EH (cell line): ENCODE data around the gene MRPS27.
A peak's percentile ranks its signal among the peaks of the same experiment; 100 is the strongest.
"Not testable (repeated sequence)": the region's sequence is repeated elsewhere in the genome, so short reads cannot be mapped to it uniquely, and the experiment has no call there.

Experiments
- DNase-seq: peaks from one replicate; pipeline ENCODE4 v3.0.0-alpha.2; 2015; ENCODE audit warnings: low read depth

The MRPS27 gene

DNA sequence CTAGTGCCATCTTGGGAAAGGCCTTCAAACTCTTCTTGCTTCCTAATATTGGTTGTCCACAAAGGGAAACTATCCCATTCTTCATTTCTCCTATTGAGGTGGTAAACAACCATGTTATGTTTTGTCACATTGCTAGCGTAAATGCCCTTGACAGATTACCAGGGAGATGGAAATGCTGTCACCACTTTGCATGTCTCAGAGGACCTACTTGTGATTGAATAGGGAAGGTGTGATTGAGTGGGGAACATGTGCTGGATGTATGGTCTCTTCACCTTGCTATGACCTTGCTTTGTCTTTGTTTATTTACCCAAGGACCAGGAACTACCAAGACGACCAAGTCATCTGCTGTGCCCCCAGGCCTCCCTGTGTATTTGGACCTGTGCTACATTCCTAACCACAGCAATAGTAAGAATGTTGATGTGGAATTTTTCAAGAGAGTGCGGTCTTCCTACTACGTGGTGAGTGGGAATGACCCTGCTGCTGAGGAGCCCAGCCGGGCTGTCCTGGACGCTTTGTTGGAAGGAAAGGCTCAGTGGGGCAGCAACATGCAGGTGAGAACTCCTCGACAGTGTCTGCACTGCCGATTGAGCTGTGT is 116.7 kb downstream of the MRPS27 start:
- DNase-seq, result peak; percentile 68

GRCh38 chr5:72202331-72202825 is 117.7 kb downstream of the MRPS27 start:
- no peak for DNase-seq

DNA sequence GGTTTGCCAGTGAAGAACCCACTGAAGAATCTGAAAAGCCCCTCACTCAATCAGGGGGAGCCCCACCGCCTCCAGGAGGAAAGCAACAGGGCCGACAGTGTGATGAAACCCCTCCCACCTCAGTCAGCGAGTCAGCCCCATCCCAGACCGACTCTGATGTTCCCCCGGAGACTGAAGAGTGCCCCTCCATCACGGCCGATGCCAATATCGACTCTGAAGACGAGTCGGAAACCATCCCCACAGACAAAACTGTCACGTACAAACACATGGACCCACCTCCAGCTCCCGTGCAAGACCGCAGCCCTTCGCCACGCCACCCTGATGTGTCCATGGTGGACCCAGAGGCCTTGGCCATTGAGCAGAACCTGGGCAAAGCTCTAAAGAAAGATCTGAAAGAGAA is 120.4 kb downstream of the MRPS27 start:
- no peak for DNase-seq

GRCh38 chr5:72197393-72197792 is 122.6 kb downstream of the MRPS27 start:
- DNase-seq, result no peak

- no peak for DNase-seq
These were observed 124.5 kb downstream of the MRPS27 start for GRCh38 chr5:72195581-72195980.

DNA sequence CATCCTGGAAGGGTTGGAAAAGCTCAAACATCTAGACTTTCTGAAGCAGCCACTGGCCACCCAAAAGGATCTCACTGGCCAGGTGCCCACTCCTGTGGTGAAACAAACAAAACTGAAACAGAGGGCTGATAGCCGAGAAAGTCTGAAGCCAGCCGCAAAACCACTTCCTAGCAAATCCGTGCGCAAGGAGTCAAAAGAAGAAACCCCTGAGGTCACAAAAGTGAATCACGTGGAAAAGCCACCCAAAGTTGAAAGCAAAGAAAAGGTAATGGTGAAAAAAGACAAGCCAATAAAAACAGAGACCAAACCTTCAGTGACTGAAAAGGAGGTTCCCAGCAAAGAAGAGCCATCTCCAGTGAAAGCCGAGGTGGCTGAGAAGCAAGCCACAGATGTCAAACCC is 125.2 kb downstream of the MRPS27 start:
- no peak for DNase-seq

GRCh38 chr5:72191404-72191803 is 128.6 kb downstream of the MRPS27 start:
- peak; percentile 53 for DNase-seq

GRCh38 chr5:72189146-72189545 is 130.9 kb downstream of the MRPS27 start:
- DNase-seq, result no peak

DNA sequence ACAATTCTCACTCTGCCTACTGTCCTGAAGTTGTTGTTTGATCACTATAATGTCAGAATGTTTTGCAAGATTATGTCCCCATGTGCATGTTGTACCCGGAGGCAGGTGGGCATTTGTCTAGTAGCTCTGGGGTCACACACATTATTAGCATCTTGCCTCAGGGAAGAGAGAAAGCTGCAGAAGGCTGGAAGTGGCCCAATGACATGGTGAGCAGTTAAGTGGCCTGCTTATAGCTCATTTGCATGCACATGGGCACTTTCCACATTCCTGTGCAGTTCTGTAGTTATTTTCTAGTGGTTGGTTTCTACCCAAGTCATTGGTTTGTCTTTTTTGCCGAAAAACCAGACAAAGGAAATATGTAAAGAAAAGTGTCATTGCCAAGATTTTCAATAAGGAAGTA is 131.9 kb downstream of the MRPS27 start:
- no peak for DNase-seq

- DNase-seq, result no peak
These were observed 132.5 kb downstream of the MRPS27 start for GRCh38 chr5:72187388-72188075.

GRCh38 chr5:72185496-72186329 is 134.3 kb downstream of the MRPS27 start:
- DNase-seq, result no peak

- DNase-seq, result no peak
These were observed 135.6 kb downstream of the MRPS27 start for GRCh38 chr5:72184408-72184807.

DNA sequence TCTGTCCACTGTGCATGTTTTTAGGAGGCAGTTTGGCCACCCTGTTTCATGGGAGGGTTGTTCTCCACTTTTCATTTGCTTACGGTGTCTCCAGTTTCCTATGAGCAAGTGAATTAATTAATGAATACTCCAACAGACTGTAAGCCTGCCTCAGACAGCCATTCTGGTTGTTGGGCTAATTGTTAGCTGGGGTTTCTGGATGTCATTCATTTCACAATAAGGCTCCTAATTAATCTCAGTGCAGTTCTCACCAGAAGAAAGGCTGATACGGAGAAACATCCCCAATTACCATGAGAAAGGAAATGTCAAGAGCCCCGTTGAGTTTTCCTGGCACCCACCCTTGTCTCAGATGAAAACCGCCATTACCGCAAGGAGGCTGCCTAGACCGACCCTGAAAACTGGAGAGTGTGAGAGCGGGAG is 136.9 kb downstream of the MRPS27 start:
- no peak for DNase-seq

DNA sequence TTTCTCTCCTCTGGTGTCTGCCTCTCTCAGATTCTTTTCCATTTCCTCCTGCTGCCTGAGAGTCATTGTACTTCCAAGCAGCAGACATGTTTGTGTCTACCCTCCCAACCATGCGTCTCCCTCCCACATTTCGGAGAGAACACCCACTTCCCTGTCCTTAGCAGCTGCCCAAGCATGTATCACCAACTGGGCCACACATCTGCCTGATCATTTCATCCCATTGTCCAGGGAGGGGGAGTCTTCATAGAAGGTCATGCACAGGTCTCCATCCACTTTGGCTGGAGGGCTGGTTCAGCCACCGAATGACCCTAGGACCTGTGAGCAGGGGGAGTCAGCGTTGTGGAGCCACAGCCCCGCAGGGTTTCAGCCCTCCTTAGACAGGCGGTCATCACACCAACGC is 137.4 kb downstream of the MRPS27 start:
- DNase-seq, result no peak

- no peak for DNase-seq
These were observed 139.1 kb downstream of the MRPS27 start for GRCh38 chr5:72180925-72181324.

GRCh38 chr5:72179816-72180440 is 140.1 kb downstream of the MRPS27 start:
- DNase-seq, result peak; percentile 13

DNA sequence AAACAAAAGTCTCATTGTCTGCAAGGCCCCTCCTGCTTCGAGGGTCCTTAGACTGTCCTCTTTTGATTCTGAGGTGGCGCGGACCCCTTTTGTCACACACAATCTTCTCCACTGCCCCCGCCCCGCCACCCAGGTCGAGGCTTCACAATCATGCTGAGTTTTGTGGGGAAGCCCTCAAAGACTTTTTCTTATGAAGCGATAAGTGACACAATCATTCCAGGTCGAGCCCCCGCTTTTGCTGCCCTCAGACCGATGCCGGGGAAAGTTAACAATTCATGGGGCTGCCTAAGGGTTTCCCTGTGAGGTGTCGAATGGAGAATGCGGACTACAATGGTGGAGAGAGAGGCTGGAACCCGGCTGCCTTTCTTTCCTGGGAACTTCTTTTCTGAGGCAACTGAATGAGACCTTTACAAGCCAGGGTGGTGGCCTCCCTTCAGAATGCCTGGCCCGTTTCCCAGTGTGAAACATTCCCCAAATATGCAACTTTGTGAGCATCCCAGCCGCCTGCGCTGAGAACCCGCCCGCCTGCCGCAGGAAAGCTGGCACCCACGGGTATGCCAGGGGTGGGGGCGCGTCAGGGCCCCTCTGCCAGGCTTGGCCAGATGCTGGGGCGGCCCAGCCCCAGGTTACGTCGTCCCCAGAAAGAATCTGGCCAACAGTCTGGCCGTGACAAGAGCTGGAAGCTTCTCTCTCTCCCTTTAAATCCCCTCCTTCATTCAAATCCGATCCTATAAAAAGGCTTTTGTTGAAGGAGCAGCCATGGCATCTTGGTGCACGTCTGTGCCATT is 140.8 kb downstream of the MRPS27 start:
- peak; percentile 97 for DNase-seq

GRCh38 chr5:72177538-72177937 is 142.5 kb downstream of the MRPS27 start:
- DNase-seq, result no peak

- DNase-seq, result no peak
These were observed 147.3 kb downstream of the MRPS27 start for GRCh38 chr5:72172786-72173185.

DNA sequence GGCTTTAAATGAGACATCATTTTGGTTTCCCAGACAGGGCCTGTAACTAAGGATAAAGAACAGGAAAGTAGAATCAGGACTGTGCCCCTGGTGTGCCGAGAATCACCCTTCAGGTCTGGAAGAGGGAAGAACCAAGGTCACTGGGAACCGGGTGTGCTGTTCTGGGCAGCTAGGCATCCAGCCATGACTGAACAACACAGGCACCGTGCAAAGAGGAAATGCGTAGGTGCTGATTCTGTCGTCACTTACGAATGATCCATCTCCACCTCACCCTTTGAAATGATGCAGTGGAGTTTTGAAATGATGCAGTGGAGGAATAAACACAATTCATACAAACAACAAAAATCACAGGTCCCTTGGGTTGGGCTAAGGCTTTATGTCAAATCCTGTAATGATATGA is 148.4 kb downstream of the MRPS27 start:
- no peak for DNase-seq

GRCh38 chr5:72171181-72171580 is 148.9 kb downstream of the MRPS27 start:
- DNase-seq, result not testable (repeated sequence)

- DNase-seq, result no peak
These were observed 149.9 kb downstream of the MRPS27 start for GRCh38 chr5:72170101-72170500.
